H1 (cell line): ENCODE results near the gene KRT14. TPM values are rescaled to one million over a fixed set of nuclear protein-coding genes. Genes with fewer than 3 reads are reported as not detected.

Experiments
- CTCF ChIA-PET: fragments of 300-600 bp; sonication (Branson Sonifier 250); formaldehyde crosslinking; loops from one replicate; lab custom pipeline; 2021; ENCODE audit not compliant: partially characterized antibody; lab: Charles Lee
- POLR2A ChIA-PET: fragments of 300-600 bp; sonication (Branson Sonifier 250); formaldehyde crosslinking; loops from one replicate; lab custom pipeline; 2021; ENCODE audit warnings: inconsistent platforms; ENCODE audit not compliant: partially characterized antibody; lab: Charles Lee
- DNase-seq, 2 experiments: peaks; one replicate each; pipeline versions ENCODE4 v3.0.0 to v3.0.0-alpha.2; 2010 to 2022; ENCODE audit warnings: low spot score in 2 of 2, low read depth in 1 of 2, mixed read lengths in 1 of 2
- FAIRE-seq: peaks from 2 replicates; lab custom pipeline; 2011; peaks lifted over from hg19 to GRCh38; lab: Jason Lieb, UNC
- H2AFZ ChIP-seq: 2 replicates; pipeline ENCODE4 v1.8.1; 2012; ENCODE audit warnings: low read length, inconsistent platforms
- H2AK5ac ChIP-seq: 2 replicates; pipeline ENCODE4 v1.6.1; 2013; ENCODE audit warnings: low read depth, low read length
- H2BK120ac ChIP-seq: replicated peaks from 2 replicates; pipeline ENCODE3; 2013; ENCODE audit warnings: low read depth, low read length, inconsistent platforms
- H2BK12ac ChIP-seq: 2 replicates; pipeline ENCODE4 v1.6.1; 2013; ENCODE audit warnings: low read depth, low read length
- H2BK15ac ChIP-seq: 2 replicates; pipeline ENCODE4 v1.6.1; 2013; ENCODE audit warnings: low read length
- H2BK20ac ChIP-seq: 2 replicates; pipeline ENCODE4 v1.6.1; 2013; ENCODE audit warnings: low read length
- H2BK5ac ChIP-seq: 2 replicates; pipeline ENCODE4 v1.6.1; 2013; ENCODE audit warnings: low read depth, low read length
- H3K14ac ChIP-seq: 2 replicates; pipeline ENCODE4 v1.6.1; 2013; ENCODE audit warnings: inconsistent platforms; ENCODE audit not compliant: insufficient read length
- H3K18ac ChIP-seq: 2 replicates; pipeline ENCODE4 v1.6.1; 2013; ENCODE audit warnings: low read length; ENCODE audit errors: extremely low read depth
- H3K23ac ChIP-seq: 2 replicates; pipeline ENCODE4 v1.6.1; 2013; ENCODE audit warnings: inconsistent platforms; ENCODE audit not compliant: insufficient read length
- H3K23me2 ChIP-seq: 2 replicates; pipeline ENCODE4 v1.6.1; 2013; ENCODE audit warnings: low read depth, low read length
- H3K27ac ChIP-seq: 2 replicates; pipeline ENCODE4 v1.6.1; 2011; ENCODE audit warnings: low read depth, low read length, inconsistent platforms
- H3K27me3 ChIP-seq, 4 experiments: replicated peaks in 1 of 4; 1 replicate in 1 of 4; 2 replicates in 3 of 4; pipeline versions ENCODE4 v1.6.1 to v1.8.1; 2011 to 2013; ENCODE audit warnings: low read length in 3 of 4, mild to moderate bottlenecking in 3 of 4, inconsistent platforms in 2 of 4, mixed read lengths in 2 of 4, moderate library complexity in 1 of 4; ENCODE audit not compliant: control insufficient read depth in 3 of 4, insufficient read depth in 3 of 4; ENCODE audit errors: extremely low read depth in 1 of 4
- H3K36me3 ChIP-seq, 4 experiments: 2 replicates each; pipeline versions ENCODE4 v1.6.1 to v1.8.1; 2011 to 2013; ENCODE audit warnings: mild to moderate bottlenecking in 4 of 4, low read length in 3 of 4, moderate library complexity in 2 of 4, control low read depth in 1 of 4, inconsistent platforms in 1 of 4; ENCODE audit not compliant: insufficient read depth in 4 of 4, control insufficient read depth in 2 of 4
- H3K4ac ChIP-seq: replicated peaks from 2 replicates; pipeline ENCODE3; 2013; ENCODE audit warnings: low read length, low read depth, mixed read lengths, inconsistent platforms; ENCODE audit not compliant: insufficient read length
- H3K4me1 ChIP-seq, 4 experiments: replicated peaks in 1 of 4; 1 replicate in 1 of 4; 2 replicates in 3 of 4; pipeline versions ENCODE4 v1.6.1 to v1.8.1; 2011 to 2013; ENCODE audit warnings: low read length in 3 of 4, inconsistent platforms in 2 of 4, mixed read lengths in 1 of 4; ENCODE audit not compliant: insufficient read depth in 4 of 4, control insufficient read depth in 3 of 4
- H3K4me2 ChIP-seq, 2 experiments: 2 replicates each; pipeline versions ENCODE4 v1.6.1 to v1.8.1; 2011 to 2013; ENCODE audit warnings: low read depth in 2 of 2, low read length in 2 of 2, control low read depth in 1 of 2, inconsistent platforms in 1 of 2, mild to moderate bottlenecking in 1 of 2; ENCODE audit not compliant: insufficient read depth in 1 of 2
- H3K4me3 ChIP-seq, 4 experiments: fragments of 200-600, 300-600 bp in 1 of 4; sonication (generic), shearing (Covaris generic), sonication (Bioruptor Twin) in 1 of 4; 2 replicates each; pipeline versions ENCODE4 v1.5.1 to v1.8.1; 2011 to 2016; ENCODE audit warnings: low read length in 4 of 4, low read depth in 3 of 4, control low read depth in 2 of 4, inconsistent platforms in 2 of 4, mild to moderate bottlenecking in 2 of 4, mixed read lengths in 1 of 4, moderate library complexity in 1 of 4; ENCODE audit not compliant: insufficient read depth in 2 of 4; ENCODE audit errors: extremely low read depth in 1 of 4
- H3K56ac ChIP-seq: replicated peaks from 2 replicates; pipeline ENCODE3; 2013; ENCODE audit warnings: low read depth, mild to moderate bottlenecking, mixed read lengths, low read length, inconsistent platforms; ENCODE audit not compliant: insufficient read length
- H3K79me1 ChIP-seq: 2 replicates; pipeline ENCODE4 v1.6.1; 2013; ENCODE audit warnings: low read depth, low read length, control low read depth
- H3K79me2 ChIP-seq, 2 experiments: 2 replicates each; pipeline versions ENCODE4 v1.6.1 to v1.8.1; 2012 to 2013; ENCODE audit warnings: low read length in 2 of 2, mild to moderate bottlenecking in 2 of 2, inconsistent platforms in 1 of 2; ENCODE audit not compliant: insufficient read depth in 2 of 2, control insufficient read depth in 1 of 2
- H3K9ac ChIP-seq, 4 experiments: replicated peaks in 1 of 4; 1 replicate in 1 of 4; 2 replicates in 3 of 4; pipeline versions ENCODE4 v1.6.1 to v1.8.1; 2011 to 2013; ENCODE audit warnings: low read depth in 3 of 4, low read length in 3 of 4, control low read depth in 2 of 4, mild to moderate bottlenecking in 2 of 4, moderate library complexity in 2 of 4, inconsistent platforms in 1 of 4; ENCODE audit errors: extremely low read depth in 1 of 4
- H3K9me3 ChIP-seq, 2 experiments: 2 replicates each; pipeline versions ENCODE4 v1.6.1 to v1.8.1; 2012 to 2013; ENCODE audit warnings: mild to moderate bottlenecking in 2 of 2, moderate library complexity in 2 of 2, control low read depth in 1 of 2, inconsistent platforms in 1 of 2, low read depth in 1 of 2, low read length in 1 of 2, mixed read lengths in 1 of 2; ENCODE audit not compliant: insufficient read depth in 2 of 2
- H4K20me1 ChIP-seq, 2 experiments: replicated peaks in 1 of 2; 2 replicates each; pipeline versions ENCODE3 to v1.8.1; 2011 to 2013; ENCODE audit warnings: inconsistent platforms in 2 of 2, low read length in 2 of 2, mild to moderate bottlenecking in 1 of 2; ENCODE audit not compliant: insufficient read depth in 2 of 2, control insufficient read depth in 1 of 2
- H4K5ac ChIP-seq: 2 replicates; pipeline ENCODE4 v1.6.1; 2013; ENCODE audit warnings: low read length, low read depth, mixed read lengths, inconsistent platforms; ENCODE audit not compliant: insufficient read length
- H4K8ac ChIP-seq: 2 replicates; pipeline ENCODE4 v1.8.0; 2013; ENCODE audit warnings: mild to moderate bottlenecking, moderate library complexity, low read length, inconsistent platforms; ENCODE audit not compliant: insufficient read depth; ENCODE audit errors: extremely low read depth
- H4K91ac ChIP-seq: replicated peaks from 2 replicates; pipeline ENCODE3; 2013; ENCODE audit warnings: low read length, mixed read lengths, inconsistent platforms; ENCODE audit not compliant: insufficient read length
- CEBPB ChIP-seq: IDR thresholded peaks from 2 replicates; pipeline ENCODE4 v1.6.1; 2012; ENCODE audit warnings: low read depth, low read length
- EZH2 ChIP-seq: fragments of 200-600 bp; sonication (generic); IDR thresholded peaks from 2 replicates; pipeline ENCODE4 v1.7.1; 2012; ENCODE audit warnings: low read depth, mild to moderate bottlenecking, moderate library complexity, low read length, inconsistent platforms; ENCODE audit not compliant: severe bottlenecking
- GABPA ChIP-seq: IDR thresholded peaks from 2 replicates; pipeline ENCODE4 v1.6.1; 2011; ENCODE audit warnings: mild to moderate bottlenecking, low read length, moderate library complexity, borderline replicate concordance; ENCODE audit not compliant: insufficient read depth
- NANOG ChIP-seq: IDR thresholded peaks from 2 replicates; pipeline ENCODE4 v1.6.1; 2011; ENCODE audit warnings: low read length, low read depth, mild to moderate bottlenecking, inconsistent platforms; ENCODE audit not compliant: insufficient read depth, poor library complexity, severe bottlenecking
- SP4 ChIP-seq: IDR thresholded peaks from 2 replicates; pipeline ENCODE4 v1.6.1; 2012; ENCODE audit warnings: low read length, inconsistent platforms
- TAF1 ChIP-seq: IDR thresholded peaks from 2 replicates; pipeline ENCODE4 v1.6.1; 2011; ENCODE audit warnings: mild to moderate bottlenecking, low read depth, low read length
- TAF7 ChIP-seq: optimal IDR thresholded peaks from 2 replicates; pipeline ENCODE3; 2011; ENCODE audit warnings: low read depth, mild to moderate bottlenecking, inconsistent platforms, low read length, moderate library complexity, borderline replicate concordance
- WGBS, 2 experiments: shearing (Covaris generic) in 1 of 2; methylation state at CpG; one replicate each; pipeline versions ENCODE4 v1.1.6 to v1.1.7; 2013 to 2015; ENCODE audit warnings: low lambda C conversion rate in 2 of 2, mixed read lengths in 2 of 2, inconsistent platforms in 1 of 2, low coverage in 1 of 2, missing lambda C conversion rate in 1 of 2; ENCODE audit not compliant: insufficient replicate concordance in 2 of 2, insufficient coverage in 1 of 2, insufficient read length in 1 of 2; ENCODE audit errors: extremely low coverage in 1 of 2, missing lambda C conversion rate in 1 of 2; 5-methylcytosine and 5-hydroxymethylcytosine counted together
- polyA plus RNA-seq, 7 experiments: library from polyadenylated mRNA; depleted of rRNA in 3 of 7; stranded (reverse) in 5 of 7; unstranded in 2 of 7; fragments of >200 nt in 5 of 7; fragments of 200-250 nt in 2 of 7; gene quantifications; 1 replicate in 5 of 7; 2 replicates in 1 of 7; 4 replicates in 1 of 7; pipeline versions ENCODE4 v1.2.1 to v1.2.3, GENCODE V29; 2011 to 2013; ENCODE audit warnings: missing spikeins in 2 of 7, mixed read lengths in 2 of 7
- total RNA-seq: library from RNA; stranded (reverse); fragmentation: NEBNext Ultra II Directional; extraction: Animal tissue kit (Norgen Biotek cat#: 25700); gene quantifications from 2 replicates; pipeline ENCODE4 v1.2.1, GENCODE V29; 2021
- TF ChIP-seq, protein P1 (sequence below): IDR thresholded peaks from 2 replicates; pipeline ENCODE4 v1.6.1; 2011; ENCODE audit warnings: low read depth, mild to moderate bottlenecking, low read length; ENCODE audit not compliant: insufficient read depth

The KRT14 gene
- total and polyA plus RNA-seq, 2 of the 8 experiments (the other 6 are each of a cell fraction or from before 2014, with no cell fraction given): 0.35 TPM; not detected in 1

DNA sequence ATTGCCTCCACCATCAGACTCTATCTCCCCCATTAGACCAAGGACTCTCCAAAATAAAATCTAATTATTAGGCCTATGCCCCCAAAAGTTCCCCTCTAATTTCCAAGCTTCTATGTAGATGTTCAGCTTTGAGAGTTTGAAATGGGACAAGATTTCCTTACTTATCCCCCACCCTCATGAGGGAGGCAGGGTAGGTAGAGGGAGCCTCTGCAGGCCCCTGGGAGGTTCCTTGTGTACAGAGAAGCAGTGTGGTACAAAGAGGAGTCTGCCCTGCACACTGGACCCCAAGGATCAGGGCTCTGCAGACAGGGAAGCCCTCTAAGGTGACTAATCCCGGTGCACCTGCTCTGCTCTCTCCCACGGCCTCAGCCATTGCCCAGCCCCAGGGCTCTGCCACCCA is 35.2 kb upstream of the KRT14 start:
- no peak for FAIRE-seq
- POLR2A ChIA-PET: interaction anchor here (1.5 kb wide), 1 partner anchor 40 kb away, joined by 3 read pairs; no protein-coding TSS in a partner anchor
- Histone ChIP-seq H3K4me3 (no peak overlapping the region), H3K79me1 (no peaks in the 10 kb centered on the region), H3K4me1 (peaks cover 0 to 3% (median 2%) of the 10 kb centered on the region in 4 experiments; a peak in 3 of 7 replicates), H3K9ac (no peak overlapping the region), H4K5ac (no peak overlapping the region), H3K23me2 (no peaks in the 10 kb centered on the region), H3K4ac (no peak overlapping the region), H4K20me1 (no peaks in the 10 kb centered on the region), H2AFZ (no peak overlapping the region), H2BK120ac (no peak overlapping the region), H3K4me2 (no peak overlapping the region), H3K27ac (no peak overlapping the region), H3K27me3 (no peaks in the 10 kb centered on the region), H3K23ac (no peak overlapping the region), H4K8ac (no peak overlapping the region), H4K91ac (no peak overlapping the region), H3K14ac (no peak overlapping the region), H2AK5ac (no peak overlapping the region), H3K79me2 (no peaks in the 10 kb centered on the region), H3K18ac (no peak overlapping the region), H2BK12ac (no peak overlapping the region), H2BK15ac (no peak overlapping the region), H2BK20ac (no peak overlapping the region), H3K36me3 (no peaks in the 10 kb centered on the region), H2BK5ac (no peak overlapping the region), H3K56ac (no peak overlapping the region), H3K9me3 (no peaks in the 10 kb centered on the region)
- WGBS, 2 experiments: 94% methylated on average over 2 of the region's 2 CpGs; no CpG with 5 or more reads in 1 of the 2 experiments
- DNase-seq: no peak
- no peak for TF ChIP-seq TAF7
- no peak for TF ChIP-seq CEBPB
- no peak for TF ChIP-seq NANOG
- TF ChIP-seq GABPA: no peak
- no peak for TF ChIP-seq SP4
- TF ChIP-seq TAF1: no peak
- TF ChIP-seq, protein P1, sequence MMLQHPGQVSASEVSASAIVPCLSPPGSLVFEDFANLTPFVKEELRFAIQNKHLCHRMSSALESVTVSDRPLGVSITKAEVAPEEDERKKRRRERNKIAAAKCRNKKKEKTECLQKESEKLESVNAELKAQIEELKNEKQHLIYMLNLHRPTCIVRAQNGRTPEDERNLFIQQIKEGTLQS: no peak
- no peak for TF ChIP-seq EZH2
- CTCF ChIA-PET: interaction anchor here (0.6 to 14.5 kb wide), 6 partner anchors 11 to 160 kb away, joined by 3 to 103 read pairs (median 10); no protein-coding TSS in a partner anchor
